Measurements from ENCODE around the gene SCYGR5. TPM values are rescaled to one million over a fixed set of nuclear protein-coding genes. Genes with fewer than 3 reads are reported as not detected.

The SCYGR5 gene
- total RNA-seq, 1 experiment from 2014 or later = not detected

- intact Hi-C loops (cut with micrococcal nuclease; ENCODE audit: unreplicated experiment) = no loop called here
These were observed 20.6 kb downstream of the SCYGR5 start for GRCh38 chr2:227687189-227687588.

DNA sequence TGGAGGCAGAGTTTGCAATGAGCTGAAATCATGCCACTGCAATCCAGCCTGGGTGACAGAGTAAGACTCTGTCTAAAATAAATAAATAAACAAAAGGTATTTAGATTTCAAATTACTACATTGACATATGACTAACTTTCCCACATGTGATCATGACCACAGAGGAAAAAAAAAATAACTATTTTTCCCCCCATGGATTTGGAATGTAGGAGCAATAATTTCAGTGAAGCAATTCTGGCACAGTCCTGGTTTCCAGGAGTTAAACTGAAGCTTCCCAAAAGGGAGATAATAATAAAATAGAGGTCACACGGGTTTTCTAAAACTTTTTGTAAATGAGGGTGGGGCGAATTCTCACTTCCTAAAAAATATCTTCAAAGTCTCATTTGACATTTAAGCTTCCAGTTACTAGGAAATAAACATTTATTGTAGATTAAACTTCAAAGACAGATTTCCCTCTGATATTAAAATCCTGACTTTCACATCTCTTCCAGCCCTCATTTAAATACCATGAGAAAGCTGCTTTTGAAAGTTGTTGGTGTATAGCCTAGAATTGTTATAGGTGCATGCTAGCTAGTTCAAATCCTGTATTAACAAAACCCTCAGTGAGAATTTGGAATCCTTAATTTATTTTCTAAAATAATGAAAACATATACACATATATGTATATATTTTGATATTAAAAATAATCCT, 30.5 kb downstream of the SCYGR5 start:
- TF ChIP-seq EZH2 (IDR thresholded peaks at IDR 0.05; ENCODE audit: borderline replicate concordance, low read depth, low read length, poor library complexity, severe bottlenecking) (no peak), CTCF (conservative IDR thresholded peaks at IDR 0.05; ENCODE audit: low read depth, low read length) (no peak)
- Histone ChIP-seq H3K9me3 (ENCODE audit: low read depth, low read length, poor library complexity, severe bottlenecking) (no peaks in the 10 kb centered on the region), H3K36me3 (ENCODE audit: insufficient read depth, low read length, poor library complexity, severe bottlenecking) (no peaks in the 10 kb centered on the region), H3K27ac (ENCODE audit: low read depth, low read length, poor library complexity, severe bottlenecking) (no peak overlapping the region), H3K27me3 (replicated peaks; ENCODE audit: insufficient read depth, low read depth, low read length, poor library complexity) (no peaks in the 10 kb centered on the region), H3K4me3 (ENCODE audit: low read depth, low read length, poor library complexity, severe bottlenecking) (no peak overlapping the region), H3K4me1 (ENCODE audit: insufficient read depth, low read length, poor library complexity, severe bottlenecking) (no peaks in the 10 kb centered on the region)
- CTCF ChIA-PET = no interaction called here
- intact Hi-C loops (cut with micrococcal nuclease; ENCODE audit: unreplicated experiment) = no loop called here
- DNase-seq (ENCODE audit: low spot score) = no peak
- POLR2A ChIA-PET (ENCODE audit: low non-redundant PET) = no interaction called here
- no TSS peak for BruUV-seq (replicated peaks)

More at GRCh38 chr2:227687189-227687588, 20.6 kb downstream of the SCYGR5 start:
- TF ChIP-seq EZH2 (IDR thresholded peaks at IDR 0.05; ENCODE audit: borderline replicate concordance, low read depth, low read length, poor library complexity, severe bottlenecking) (no peak), CTCF (conservative IDR thresholded peaks at IDR 0.05; ENCODE audit: low read depth, low read length) (no peak)
- Histone ChIP-seq H3K27ac (ENCODE audit: low read depth, low read length, poor library complexity, severe bottlenecking) (no peak overlapping the region), H3K36me3 (ENCODE audit: insufficient read depth, low read length, poor library complexity, severe bottlenecking) (no peaks in the 10 kb centered on the region), H3K4me1 (ENCODE audit: insufficient read depth, low read length, poor library complexity, severe bottlenecking) (no peaks in the 10 kb centered on the region), H3K9me3 (ENCODE audit: low read depth, low read length, poor library complexity, severe bottlenecking) (no peaks in the 10 kb centered on the region), H3K4me3 (ENCODE audit: low read depth, low read length, poor library complexity, severe bottlenecking) (no peak overlapping the region), H3K27me3 (replicated peaks; ENCODE audit: insufficient read depth, low read depth, low read length, poor library complexity) (no peaks in the 10 kb centered on the region)
- POLR2A ChIA-PET (ENCODE audit: low non-redundant PET) = interaction anchor here (0.6 kb wide), 1 partner anchor 1947 kb away, joined by 3 read pairs; no protein-coding TSS in a partner anchor
- BruUV-seq (replicated peaks) = no TSS peak
- DNase-seq (ENCODE audit: low spot score) = no peak
- CTCF ChIA-PET = no interaction called here

DNA sequence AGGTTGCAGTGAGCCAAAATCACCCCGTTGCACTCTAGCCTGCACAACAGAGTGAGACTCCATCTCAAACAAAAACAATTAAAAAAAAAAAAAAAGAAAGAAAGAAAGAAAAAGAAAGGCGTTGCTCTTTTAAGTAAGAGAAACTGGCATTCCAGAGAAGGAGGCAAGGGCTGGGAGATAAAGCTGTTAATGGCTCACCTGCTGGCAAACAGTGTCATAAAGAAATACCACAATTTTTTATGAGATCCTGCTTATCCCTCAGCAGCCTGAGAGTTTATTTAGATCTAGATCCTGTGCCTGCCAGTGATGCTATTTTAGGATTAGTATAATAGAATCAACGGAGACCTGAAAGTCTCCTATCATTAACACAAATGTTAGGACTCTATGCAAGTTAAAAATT, 35.0 kb downstream of the SCYGR5 start:
- no peak overlapping the region for H3K4me3 ChIP-seq (ENCODE audit: low read depth, low read length, poor library complexity, severe bottlenecking)
- no peaks in the 10 kb centered on the region for H3K36me3 ChIP-seq (ENCODE audit: insufficient read depth, low read length, poor library complexity, severe bottlenecking)
- no TSS peak for BruUV-seq (replicated peaks)
- no peaks in the 10 kb centered on the region for H3K9me3 ChIP-seq (ENCODE audit: low read depth, low read length, poor library complexity, severe bottlenecking)
- intact Hi-C loops (cut with micrococcal nuclease; ENCODE audit: unreplicated experiment) = no loop called here
- H3K27ac ChIP-seq (ENCODE audit: low read depth, low read length, poor library complexity, severe bottlenecking) = no peak overlapping the region
- peak; percentile 6 for DNase-seq (ENCODE audit: low spot score)
- TF ChIP-seq EZH2 (IDR thresholded peaks at IDR 0.05; ENCODE audit: borderline replicate concordance, low read depth, low read length, poor library complexity, severe bottlenecking) = no peak
- TF ChIP-seq CTCF (conservative IDR thresholded peaks at IDR 0.05; ENCODE audit: low read depth, low read length) = no peak
- no peaks in the 10 kb centered on the region for H3K27me3 ChIP-seq (replicated peaks; ENCODE audit: insufficient read depth, low read depth, low read length, poor library complexity)
- ChIA-PET POLR2A (ENCODE audit: low non-redundant PET) (no interaction called here), CTCF (no interaction called here)
- no peaks in the 10 kb centered on the region for H3K4me1 ChIP-seq (ENCODE audit: insufficient read depth, low read length, poor library complexity, severe bottlenecking)

Measured in A673 (cell line).